Breast epithelium (tissue), 4 donors: Measurements from ENCODE around the gene SHROOM1. TPM values are rescaled to one million over a fixed set of nuclear protein-coding genes. Genes with fewer than 3 reads are reported as not detected.

Source experiments
- DNase-seq, 2 donors: peaks; one replicate each; pipeline ENCODE4 v3.0.0-alpha.2; 2019; ENCODE audit warnings: low spot score in 2 of 2
- H3K27ac ChIP-seq, 2 donors: fragments of 200-600 bp; sonication (generic) in 1 of 2; one replicate each; pipeline ENCODE4 v1.5.1; 2016 to 2019; ENCODE audit warnings: mild to moderate bottlenecking in 1 of 2
- H3K27me3 ChIP-seq, 2 donors: fragments of 200-600 bp; sonication (generic) in 1 of 2; one replicate each; pipeline versions ENCODE4 v1.5.1 to v1.6.0; 2017 to 2019; ENCODE audit warnings: control low read depth in 1 of 2, mild to moderate bottlenecking in 1 of 2
- H3K36me3 ChIP-seq: fragments of 200-600 bp; one replicate; pipeline ENCODE4 v1.5.1; 2019
- H3K4me1 ChIP-seq, 2 donors: fragments of 200-600 bp; sonication (generic); one replicate each; pipeline ENCODE4 v1.5.1; 2016 to 2019; ENCODE audit warnings: control low read depth in 1 of 2
- H3K4me3 ChIP-seq, 3 donors: fragments of 200-600 bp; sonication (generic); 1 replicate in 2 of 3; 2 replicates in 1 of 3; pipeline ENCODE4 v1.5.1; 2016 to 2019; ENCODE audit warnings: mild to moderate bottlenecking in 3 of 3, moderate library complexity in 2 of 3
- H3K9me3 ChIP-seq, 2 donors: fragments of 200-600 bp; sonication (generic) in 1 of 2; one replicate each; pipeline ENCODE4 v1.5.1; 2016 to 2019; ENCODE audit warnings: control low read depth in 1 of 2
- CTCF ChIP-seq, 3 donors: fragments of 450-650 bp; IDR thresholded peaks; one replicate each; pipeline ENCODE4 v1.5.1; 2016 to 2017; ENCODE audit warnings: antibody characterized with exemption in 3 of 3, mild to moderate bottlenecking in 3 of 3, moderate library complexity in 3 of 3
- POLR2A ChIP-seq: fragments of 450-650 bp; IDR thresholded peaks from one replicate; pipeline ENCODE4 v1.6.1; 2016; ENCODE audit warnings: antibody characterized with exemption, mild to moderate bottlenecking, moderate library complexity
- POLR2AphosphoS5 ChIP-seq, 3 donors: sonication (generic); formaldehyde crosslinking; IDR thresholded peaks; one replicate each; pipeline ENCODE4 v1.6.1; 2017; ENCODE audit warnings: antibody characterized with exemption in 3 of 3
- intact Hi-C: fragments of 100-400 bp; cut with DNase I; formaldehyde crosslinking; loops from one replicate; pipeline ENCODE4 v1.15.1; 2023; ENCODE audit warnings: low total_unique reads
- total RNA-seq, 3 donors: library from RNA; depleted of rRNA; stranded (reverse); fragments of >200 nt; gene quantifications; one replicate each; pipeline ENCODE4 v1.1.0, GENCODE V29; 2016

Gene SHROOM1
- total RNA-seq, 3 donors from 2014 or later: 2.4 to 12.6 (median 9.5) TPM

GRCh38 chr5:132773601-132774355 is 56.7 kb downstream of the SHROOM1 start:
- TF ChIP-seq POLR2A (no peak), CTCF (IDR thresholded peaks at IDR 0.05) (no peak), POLR2AphosphoS5 (IDR thresholded peaks at IDR 0.05) (no peak)
- peaks cover 3 to 5% of the 10 kb centered on the region in 2 donors for H3K4me1 ChIP-seq
- H3K36me3 ChIP-seq: no peaks in the 10 kb centered on the region
- H3K9me3 ChIP-seq: no peaks in the 10 kb centered on the region
- peak overlapping the region in 1 of 3 donors; percentile 2 for H3K4me3 ChIP-seq
- no peaks in the 10 kb centered on the region for H3K27me3 ChIP-seq
- intact Hi-C loops: no loop called here
- H3K27ac ChIP-seq: peak overlapping the region; percentile 14 to 60
- DNase-seq: no peak

GRCh38 chr5:132773114-132773513 is 57.3 kb downstream of the SHROOM1 start:
- peak overlapping the region; percentile 14 to 60 for H3K27ac ChIP-seq
- peaks cover under 1 to 5% of the 10 kb centered on the region in 2 donors for H3K4me1 ChIP-seq
- H3K4me3 ChIP-seq: no peak overlapping the region
- no peaks in the 10 kb centered on the region for H3K27me3 ChIP-seq
- H3K9me3 ChIP-seq: no peaks in the 10 kb centered on the region
- intact Hi-C loops: no loop called here
- no peak for DNase-seq
- TF ChIP-seq POLR2AphosphoS5 (IDR thresholded peaks at IDR 0.05) (no peak), CTCF (IDR thresholded peaks at IDR 0.05) (no peak), POLR2A (no peak)
- no peaks in the 10 kb centered on the region for H3K36me3 ChIP-seq

DNA sequence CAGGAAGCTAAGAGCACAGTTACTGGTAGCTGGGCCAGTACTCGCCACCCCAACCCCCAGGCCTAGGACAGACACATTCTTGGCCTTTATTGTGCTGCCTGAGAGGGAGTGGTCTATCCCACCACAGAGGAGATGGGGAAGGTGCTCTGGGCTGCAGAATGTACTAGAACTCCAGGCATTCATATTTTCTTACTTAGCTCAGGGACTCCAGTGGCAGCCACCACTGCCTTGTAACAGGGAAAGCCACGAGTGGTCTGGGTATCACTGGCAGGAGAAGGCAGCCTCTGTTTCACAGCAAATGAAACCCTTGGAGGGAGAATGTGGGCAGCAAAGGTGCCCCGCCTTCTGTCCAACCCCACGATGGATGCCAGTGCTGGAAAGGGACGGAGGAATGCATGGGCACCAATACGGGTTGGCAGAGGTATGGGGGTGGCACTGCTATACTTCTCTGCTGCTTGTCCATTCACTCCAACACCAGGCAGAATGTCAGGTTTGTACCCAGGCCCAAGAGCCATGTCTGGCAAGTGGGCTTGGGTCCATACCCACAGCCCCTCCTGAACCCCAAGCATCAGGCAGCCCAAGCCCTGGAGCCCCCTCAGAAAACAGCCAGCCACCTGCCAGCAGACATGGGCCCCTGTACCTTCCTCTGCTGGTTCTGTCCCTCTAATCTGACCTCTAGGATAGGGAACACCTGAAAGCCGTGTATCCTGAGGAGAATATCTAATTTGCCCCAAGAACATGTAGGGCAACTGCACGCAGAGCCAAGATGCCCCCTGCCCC is 58.0 kb downstream of the SHROOM1 start:
- Histone ChIP-seq H3K27me3 (no peaks in the 10 kb centered on the region), H3K9me3 (no peaks in the 10 kb centered on the region), H3K27ac (peak overlapping the region; percentile 62 to 67), H3K4me3 (no peak overlapping the region), H3K36me3 (no peaks in the 10 kb centered on the region), H3K4me1 (peaks cover 1 to 5% of the 10 kb centered on the region in 2 donors)
- intact Hi-C loops: no loop called here
- peak in 1 of 2 donors; percentile 46 for DNase-seq
- TF ChIP-seq CTCF (IDR thresholded peaks at IDR 0.05) (no peak), POLR2A (no peak), POLR2AphosphoS5 (IDR thresholded peaks at IDR 0.05) (no peak)

Other genes with a start within 250 kb of the SHROOM1 start
- under 1 TPM in 2 of 3 donors, not detected in 1; 0.33 to 0.73 TPM for gene IL13, start 172.5 kb downstream of the SHROOM1 start, total RNA-seq
- not detected for gene IL4, start 156.7 kb downstream of the SHROOM1 start, total RNA-seq
- 10 to 100 TPM in 2 of 3 donors, 1 to 10 TPM in 1; 4.5 to 15.7 (median 11.5) TPM for gene KIF3A, start 93.1 kb downstream of the SHROOM1 start, total RNA-seq
- 1 to 10 TPM in 1 of 3 donors, under 1 TPM in 1, not detected in 1; 0.98 to 2.0 TPM for gene CCNI2, start 83.2 kb downstream of the SHROOM1 start, total RNA-seq
- gene SEPTIN8, start 53.4 kb downstream of the SHROOM1 start, total RNA-seq: 10 to 100 TPM; 26.4 to 43.0 (median 40.0) TPM
- 1 to 10 TPM in 1 of 3 donors, under 1 TPM in 2; 0.66 to 3.2 (median 0.96) TPM for gene SOWAHA, start 17.3 kb downstream of the SHROOM1 start, total RNA-seq
- under 1 TPM; 0.33 to 0.64 (median 0.44) TPM for gene GDF9, start 35.8 kb upstream of the SHROOM1 start, total RNA-seq
- 100 to 1,000 TPM; 106 to 184 (median 150) TPM for gene UQCRQ, start 36.0 kb upstream of the SHROOM1 start, total RNA-seq
- 1 to 10 TPM in 2 of 3 donors, under 1 TPM in 1; 0.80 to 4.1 (median 2.9) TPM for gene LEAP2, start 43.0 kb upstream of the SHROOM1 start, total RNA-seq
- 100 to 1,000 TPM in 1 of 3 donors, 10 to 100 TPM in 2; 70.2 to 108 (median 75.4) TPM for gene AFF4, start 133.0 kb upstream of the SHROOM1 start, total RNA-seq
- 10 to 100 TPM; 13.6 to 30.4 (median 21.6) TPM for gene ZCCHC10, start 195.9 kb upstream of the SHROOM1 start, total RNA-seq
- 10 to 100 TPM; 45.6 to 67.2 (median 55.4) TPM for gene HSPA4, start 221.4 kb upstream of the SHROOM1 start, total RNA-seq